ENCODE measurements around the gene SGK1. TPM values are rescaled to one million over a fixed set of nuclear protein-coding genes. Genes with fewer than 3 reads are reported as not detected.

Gene SGK1
- total RNA-seq, 4 donors from 2014 or later, result 15.1 to 38.2 (median 25.5) TPM

DNA sequence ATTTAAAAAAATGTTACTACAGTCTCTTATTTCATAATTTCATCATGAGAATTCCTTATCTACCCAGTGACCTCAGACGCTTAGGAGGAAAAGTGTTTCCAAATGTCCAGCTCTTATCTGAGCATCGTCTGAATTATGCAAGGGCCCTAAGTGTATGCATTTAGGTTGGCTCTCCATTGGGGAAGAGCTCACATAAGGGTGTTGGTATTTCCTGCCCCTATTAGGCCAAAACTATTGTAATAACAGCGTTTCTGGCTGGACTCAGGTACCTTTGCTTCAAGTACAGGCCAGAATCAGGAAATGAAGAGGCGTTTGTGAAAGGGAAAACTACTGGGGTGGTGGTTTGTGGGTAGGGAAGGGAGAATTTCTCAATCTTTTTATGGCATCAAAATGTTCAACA is 40.4 kb upstream of the SGK1 start:
- H3K27ac ChIP-seq, result peak overlapping the region in 1 of 4 donors; percentile 19
- WGBS, 2 donors (ENCODE audit: low coverage in 1 of 2), result 67 to 79% methylated on average over 3 of the region's 4 CpGs

GRCh38 chr6:134357022-134357487 is 39.1 kb upstream of the SGK1 start:
- H3K4me3 ChIP-seq, result no peak overlapping the region
- H3K27me3 ChIP-seq, result no peaks in the 10 kb centered on the region
- H3K27ac ChIP-seq, result no peak overlapping the region
- no peak for ATAC-seq
- H3K36me3 ChIP-seq, result no peaks in the 10 kb centered on the region
- H3K9me3 ChIP-seq, result no peaks in the 10 kb centered on the region
- TF ChIP-seq POLR2AphosphoS5 (IDR thresholded peaks at IDR 0.05) (no peak), EP300 (IDR thresholded peaks at IDR 0.05) (no peak), POLR2A (IDR thresholded peaks at IDR 0.05) (no peak), CTCF (IDR thresholded peaks at IDR 0.05) (no peak)
- H3K4me1 ChIP-seq, result no peaks in the 10 kb centered on the region
- 63 to 100% methylated on average over 1 to 2 of the region's 2 CpGs for WGBS, 2 donors (ENCODE audit: low coverage in 1 of 2)

More for the DNA sequence above, 40.4 kb upstream of the SGK1 start:
- TF ChIP-seq POLR2A (IDR thresholded peaks at IDR 0.05), result no peak
- no peak for TF ChIP-seq CTCF (IDR thresholded peaks at IDR 0.05)
- TF ChIP-seq POLR2AphosphoS5 (IDR thresholded peaks at IDR 0.05), result no peak
- Histone ChIP-seq H3K9me3 (no peaks in the 10 kb centered on the region), H3K36me3 (no peaks in the 10 kb centered on the region), H3K4me1 (no peaks in the 10 kb centered on the region), H3K4me3 (no peak overlapping the region), H3K27me3 (no peaks in the 10 kb centered on the region)
- ATAC-seq, result no peak

DNA sequence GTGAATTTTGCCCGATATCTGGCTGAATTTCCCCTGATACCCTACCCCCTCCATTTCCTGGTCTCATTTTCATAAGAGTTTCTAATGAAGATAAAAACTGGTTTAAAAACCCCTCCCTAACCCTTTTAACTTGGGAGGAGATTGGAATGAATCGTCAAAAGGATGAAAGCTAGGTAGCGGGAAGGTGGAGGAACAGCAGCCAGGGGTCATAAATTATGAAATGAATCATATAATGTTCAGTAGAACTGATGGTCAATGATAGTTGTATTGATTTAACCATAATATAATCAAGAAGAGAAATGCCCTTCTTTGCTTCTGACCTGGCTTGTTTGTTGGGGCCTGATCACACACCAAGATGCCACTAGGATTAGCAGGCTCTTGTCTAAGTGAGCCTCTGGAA is 38.5 kb upstream of the SGK1 start:
- no peak for ATAC-seq
- no peak for TF ChIP-seq POLR2AphosphoS5 (IDR thresholded peaks at IDR 0.05)
- no peak for TF ChIP-seq POLR2A (IDR thresholded peaks at IDR 0.05)
- TF ChIP-seq CTCF (IDR thresholded peaks at IDR 0.05), result no peak
- no peak for TF ChIP-seq EP300 (IDR thresholded peaks at IDR 0.05)

GRCh38 chr6:134352786-134353480 is 35.0 kb upstream of the SGK1 start:
- no peak for ATAC-seq

More for the DNA sequence above, 38.5 kb upstream of the SGK1 start:
- Histone ChIP-seq H3K4me1 (no peaks in the 10 kb centered on the region), H3K27ac (no peak overlapping the region), H3K27me3 (no peaks in the 10 kb centered on the region), H3K36me3 (no peaks in the 10 kb centered on the region), H3K9me3 (no peaks in the 10 kb centered on the region), H3K4me3 (no peak overlapping the region)
- 92 to 100% methylated on average over 1 to 3 of the region's 3 CpGs for WGBS, 2 donors (ENCODE audit: low coverage in 1 of 2)

More at GRCh38 chr6:134352786-134353480, 35.0 kb upstream of the SGK1 start:
- Histone ChIP-seq H3K27me3 (no peaks in the 10 kb centered on the region), H3K9me3 (no peaks in the 10 kb centered on the region), H3K36me3 (no peaks in the 10 kb centered on the region), H3K27ac (no peak overlapping the region), H3K4me1 (no peaks in the 10 kb centered on the region), H3K4me3 (no peak overlapping the region)
- 72 to 81% methylated on average over 2 to 4 of the region's 4 CpGs for WGBS, 2 donors (ENCODE audit: low coverage in 1 of 2)
- TF ChIP-seq CTCF (IDR thresholded peaks at IDR 0.05) (no peak), POLR2AphosphoS5 (IDR thresholded peaks at IDR 0.05) (no peak), EP300 (IDR thresholded peaks at IDR 0.05) (no peak), POLR2A (IDR thresholded peaks at IDR 0.05) (no peak)
